Right lobe of liver (tissue), 6 donors: ENCODE data around the gene MAP3K14. TPM values are rescaled to one million over a fixed set of nuclear protein-coding genes. Genes with fewer than 3 reads are reported as not detected.

ENCODE experiments used
- ATAC-seq, 4 donors: fragments of 200-7000 bp; cut with Tn5 transposase; one replicate each; pipeline ENCODE4 v1.9.1; 2020; ENCODE audit warnings: mild to moderate bottlenecking in 4 of 4, moderate library complexity in 4 of 4
- DNase-seq, 3 donors: peaks; one replicate each; pipeline ENCODE4 v3.0.0-alpha.2; 2020
- H3K27ac ChIP-seq, 3 donors: fragments of 200-600 bp; one replicate each; pipeline ENCODE4 v1.8.0; 2022
- H3K27me3 ChIP-seq, 2 donors: fragments of 200-600 bp; one replicate each; pipeline ENCODE4 v1.8.0; 2022
- H3K36me3 ChIP-seq, 4 donors: fragments of 200-600 bp; sonication (generic) in 1 of 4; one replicate each; pipeline versions ENCODE4 v1.5.1 to v1.8.0; 2017 to 2022; ENCODE audit warnings: control low read depth in 1 of 4
- H3K4me1 ChIP-seq, 4 donors: fragments of 200-600 bp; sonication (generic) in 1 of 4; one replicate each; pipeline versions ENCODE4 v1.5.1 to v1.8.0; 2017 to 2022; ENCODE audit warnings: control low read depth in 1 of 4
- H3K4me3 ChIP-seq, 3 donors: fragments of 200-600 bp; one replicate each; pipeline ENCODE4 v1.8.0; 2022
- H3K9me3 ChIP-seq, 4 donors: fragments of 200-600 bp; sonication (generic) in 1 of 4; one replicate each; pipeline versions ENCODE4 v1.5.1 to v1.8.0; 2017 to 2022; ENCODE audit warnings: control low read depth in 1 of 4
- POLR2A ChIP-seq: fragments of 450-650 bp; IDR thresholded peaks from one replicate; pipeline ENCODE4 v1.6.1; 2017; ENCODE audit warnings: antibody characterized with exemption, mild to moderate bottlenecking
- WGBS: methylation state at CpG from one replicate; pipeline ENCODE4 v1.1.6; 2018; ENCODE audit warnings: low coverage, low lambda C conversion rate; ENCODE audit not compliant: insufficient coverage; ENCODE audit errors: missing lambda C conversion rate; 5-methylcytosine and 5-hydroxymethylcytosine counted together
- intact Hi-C, 2 donors: fragments of 100-400 bp; cut with DNase I; formaldehyde crosslinking; loops; one replicate each; pipeline versions ENCODE4 v1.11.2 to v1.14.1; 2022
- total RNA-seq, 6 experiments: library from RNA; depleted of rRNA in 2 of 6; stranded (reverse); fragments of >200 nt in 2 of 6; fragmentation: NEBNext Ultra II Directional in 3 of 6; extraction: Animal tissue kit (Norgen Biotek cat#: 25700) in 3 of 6; gene quantifications; one replicate each; pipeline versions ENCODE4 v1.1.0 to v1.2.4, GENCODE V29; 2016 to 2023
- TF ChIP-seq, protein P1 (sequence below), 4 donors: fragments of 200-600 bp in 3 of 4; fragments of 450-650 bp in 1 of 4; IDR thresholded peaks; one replicate each; pipeline versions ENCODE4 v1.5.1 to v1.8.0; 2016 to 2022; ENCODE audit warnings: antibody characterized with exemption in 4 of 4, mild to moderate bottlenecking in 2 of 4
- donor health status: DM: no; HTN: yes; CAD: no.
- donor health status: DM: no; HTN: no; CAD: no.
- donor health status: DM: no; HTN: no; CAD: no.
- donor health status: DM: no; HTN: yes; CAD: no.
- donor health status: DM: no; HTN: yes; CAD: no.

MAP3K14 gene
- total RNA-seq, 6 experiments from 2014 or later = 4.8 to 7.8 (median 6.3) TPM

DNA sequence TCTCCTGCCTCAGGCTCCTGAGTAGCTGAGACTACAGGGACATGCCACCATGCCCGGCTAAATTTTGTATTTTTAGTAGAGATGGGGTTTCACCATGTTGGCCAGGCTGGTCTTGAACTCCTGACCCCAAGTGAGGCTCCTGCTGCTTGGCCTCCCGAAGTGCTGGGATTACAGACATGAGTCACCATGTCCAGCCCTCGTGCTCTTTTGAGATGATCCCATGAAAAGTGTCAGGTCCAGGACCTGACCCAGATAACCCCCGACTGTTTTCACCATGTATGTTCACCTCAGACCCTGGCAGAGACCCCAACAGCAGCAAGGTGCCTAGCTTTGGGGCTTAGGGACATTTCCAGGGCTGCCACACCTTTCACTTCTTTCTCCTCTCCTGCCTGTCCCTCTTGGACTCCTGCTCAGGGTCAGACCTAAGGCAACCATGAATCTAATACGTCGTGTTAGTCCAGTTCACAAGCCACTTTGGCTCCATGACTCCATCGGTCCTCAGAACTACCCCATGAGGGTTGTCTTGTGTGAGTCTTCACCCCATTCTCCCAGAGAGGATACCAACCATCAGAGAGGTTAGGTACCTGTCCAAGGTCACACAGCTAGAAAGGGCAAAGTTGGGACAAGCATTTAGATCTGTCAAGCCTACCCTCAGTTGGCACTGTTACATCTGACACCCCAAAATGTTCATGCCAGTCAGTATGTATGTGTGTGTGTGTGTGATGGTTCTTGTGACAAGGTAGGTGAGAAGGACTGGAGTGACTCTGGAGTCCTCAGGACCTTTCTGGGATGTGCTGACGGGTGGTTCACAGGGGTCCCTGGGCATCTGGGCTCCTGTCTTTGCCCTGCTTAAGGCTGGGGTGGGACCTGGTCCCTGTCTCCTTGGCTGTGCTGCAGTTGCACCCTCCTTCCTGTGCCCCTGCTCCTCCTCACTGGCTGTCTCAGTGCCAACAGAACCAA is 23.1 kb upstream of the MAP3K14 start:
- ATAC-seq (no peak), DNase-seq (peak in 1 of 3 donors; percentile 11)
- intact Hi-C loops = no loop called here
- Histone ChIP-seq H3K9me3 (no peaks in the 10 kb centered on the region), H3K36me3 (no peaks in the 10 kb centered on the region), H3K4me1 (no peaks in the 10 kb centered on the region), H3K27me3 (no peaks in the 10 kb centered on the region), H3K4me3 (no peak overlapping the region), H3K27ac (no peak overlapping the region)
- no peak for TF ChIP-seq POLR2A
- TF ChIP-seq, protein P1, sequence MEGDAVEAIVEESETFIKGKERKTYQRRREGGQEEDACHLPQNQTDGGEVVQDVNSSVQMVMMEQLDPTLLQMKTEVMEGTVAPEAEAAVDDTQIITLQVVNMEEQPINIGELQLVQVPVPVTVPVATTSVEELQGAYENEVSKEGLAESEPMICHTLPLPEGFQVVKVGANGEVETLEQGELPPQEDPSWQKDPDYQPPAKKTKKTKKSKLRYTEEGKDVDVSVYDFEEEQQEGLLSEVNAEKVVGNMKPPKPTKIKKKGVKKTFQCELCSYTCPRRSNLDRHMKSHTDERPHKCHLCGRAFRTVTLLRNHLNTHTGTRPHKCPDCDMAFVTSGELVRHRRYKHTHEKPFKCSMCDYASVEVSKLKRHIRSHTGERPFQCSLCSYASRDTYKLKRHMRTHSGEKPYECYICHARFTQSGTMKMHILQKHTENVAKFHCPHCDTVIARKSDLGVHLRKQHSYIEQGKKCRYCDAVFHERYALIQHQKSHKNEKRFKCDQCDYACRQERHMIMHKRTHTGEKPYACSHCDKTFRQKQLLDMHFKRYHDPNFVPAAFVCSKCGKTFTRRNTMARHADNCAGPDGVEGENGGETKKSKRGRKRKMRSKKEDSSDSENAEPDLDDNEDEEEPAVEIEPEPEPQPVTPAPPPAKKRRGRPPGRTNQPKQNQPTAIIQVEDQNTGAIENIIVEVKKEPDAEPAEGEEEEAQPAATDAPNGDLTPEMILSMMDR (IDR thresholded peaks at IDR 0.05) = no peak
- 83% methylated on average over 5 of the region's 8 CpGs for WGBS

DNA sequence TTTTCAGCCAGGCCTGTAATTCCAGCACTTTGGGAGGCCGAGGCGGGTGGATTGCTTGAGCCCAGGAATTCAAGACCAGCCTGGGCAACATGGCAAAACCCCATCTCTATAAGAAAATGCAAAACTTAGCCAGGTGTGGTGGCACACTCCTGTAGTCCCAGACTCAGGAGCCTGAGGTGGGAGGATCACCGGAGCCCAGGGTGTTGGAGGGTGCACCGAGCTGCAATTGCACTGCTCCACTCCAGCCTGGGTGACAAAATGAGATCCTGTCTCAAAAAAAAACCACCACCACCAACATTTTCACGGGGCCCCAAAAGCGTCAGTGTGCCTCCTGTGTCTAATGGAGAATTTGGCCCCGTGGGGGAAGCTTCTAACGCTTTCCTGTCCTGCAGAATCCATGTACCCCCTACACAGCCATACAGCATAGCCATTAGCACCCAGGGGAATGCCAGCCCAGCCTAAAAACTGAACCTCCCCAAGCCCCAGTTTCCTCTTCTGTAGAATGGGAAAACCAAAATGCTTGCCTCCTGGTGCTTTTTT is 22.2 kb upstream of the MAP3K14 start:
- TF ChIP-seq, protein P1 (IDR thresholded peaks at IDR 0.05) = no peak
- no peak for TF ChIP-seq POLR2A
- Histone ChIP-seq H3K4me1 (no peaks in the 10 kb centered on the region), H3K4me3 (no peak overlapping the region), H3K27me3 (no peaks in the 10 kb centered on the region), H3K36me3 (no peaks in the 10 kb centered on the region), H3K9me3 (no peaks in the 10 kb centered on the region), H3K27ac (no peak overlapping the region)
- intact Hi-C loops = no loop called here
- WGBS = 100% methylated on average over 2 of the region's 8 CpGs
- peak in 1 of 3 donors; percentile 27 for DNase-seq
- ATAC-seq = no peak

DNA sequence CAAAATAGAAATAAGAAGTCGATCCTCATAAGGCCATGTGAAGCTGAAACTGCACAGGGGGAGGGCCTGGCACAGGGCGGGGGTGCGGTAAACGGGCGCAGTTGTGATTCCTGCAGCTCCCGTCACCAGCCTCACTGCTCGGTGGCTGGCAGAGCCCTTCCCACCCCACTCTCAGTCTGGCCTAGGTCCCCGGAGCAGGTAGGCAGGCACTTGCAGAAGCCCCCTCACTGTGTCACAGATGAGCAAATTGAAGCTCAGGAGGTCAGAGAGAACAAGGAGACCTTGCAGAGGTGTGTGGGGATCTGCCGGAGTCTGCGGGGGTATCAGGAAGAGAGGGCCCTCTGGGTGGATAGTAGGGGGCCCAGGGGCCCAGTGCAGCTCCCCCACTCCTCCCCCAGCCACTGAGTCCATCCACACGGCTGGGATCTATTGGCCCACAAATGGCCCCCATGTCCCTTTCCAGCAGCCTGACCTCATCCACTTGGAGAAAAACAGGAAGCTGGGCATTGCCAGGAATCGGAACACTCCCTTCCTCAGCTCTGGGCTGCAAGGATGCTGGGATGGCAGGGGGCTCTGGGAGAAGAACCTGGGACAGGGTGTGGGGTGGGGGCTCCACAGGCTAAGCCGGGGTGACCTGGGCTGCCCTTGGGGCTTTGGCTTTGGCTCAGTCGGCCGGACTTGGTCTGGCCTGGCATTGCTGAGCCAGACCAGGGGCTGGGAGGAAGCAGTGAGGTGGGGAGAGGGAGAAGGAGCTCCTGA is 21.4 kb upstream of the MAP3K14 start:
- DNase-seq = peak in 1 of 3 donors; percentile 42
- H3K4me3 ChIP-seq = no peak overlapping the region
- H3K36me3 ChIP-seq = no peaks in the 10 kb centered on the region
- intact Hi-C loops = no loop called here
- WGBS = 53% methylated on average over 4 of the region's 15 CpGs
- H3K9me3 ChIP-seq = no peaks in the 10 kb centered on the region
- no peak for TF ChIP-seq POLR2A
- TF ChIP-seq, protein P1 (IDR thresholded peaks at IDR 0.05) = no peak
- peak; percentile 8 to 48 (median 40) for ATAC-seq
- no peaks in the 10 kb centered on the region for H3K27me3 ChIP-seq
- H3K27ac ChIP-seq = peak overlapping the region in 2 of 3 donors; percentile 21 to 33
- H3K4me1 ChIP-seq = no peaks in the 10 kb centered on the region

DNA sequence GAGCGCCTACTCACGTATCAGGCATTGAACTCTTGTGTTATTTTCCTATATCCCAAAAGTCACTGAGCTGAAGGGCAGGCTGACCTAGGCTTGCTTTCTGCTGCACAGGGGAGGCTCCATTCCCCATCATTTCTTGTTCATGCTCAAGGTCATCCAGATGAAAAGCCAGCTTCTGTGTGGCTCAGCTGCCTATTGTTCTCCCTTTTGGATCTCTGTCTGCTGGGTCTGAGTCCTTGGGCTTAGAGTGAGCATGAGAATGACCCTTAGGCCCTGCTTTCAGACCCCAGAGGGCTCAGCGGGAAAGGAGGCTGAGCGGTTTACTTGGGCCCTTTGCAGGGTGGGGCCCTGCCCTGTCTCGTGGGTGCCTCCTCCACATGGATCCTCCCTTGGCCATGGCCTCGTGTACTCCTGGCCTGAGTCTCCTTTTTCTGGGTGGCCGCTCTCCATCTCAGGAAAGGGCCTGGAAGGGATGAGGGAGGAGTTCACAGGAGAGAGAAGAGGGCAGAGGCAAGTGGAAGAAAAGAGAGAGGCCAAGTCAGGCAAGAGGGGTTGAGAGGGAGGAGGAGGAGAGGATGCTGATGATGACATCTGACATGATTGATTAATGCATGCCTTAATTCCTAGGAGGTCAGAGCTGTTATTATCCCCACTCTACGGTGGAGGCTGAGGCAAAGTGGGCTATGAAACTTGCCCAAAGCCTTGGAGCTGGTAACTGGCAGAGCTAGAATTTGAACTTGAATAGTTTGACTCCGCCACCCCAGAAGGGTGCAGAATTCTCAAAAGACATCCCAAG is 19.8 kb upstream of the MAP3K14 start:
- H3K36me3 ChIP-seq = no peaks in the 10 kb centered on the region
- TF ChIP-seq, protein P1 (IDR thresholded peaks at IDR 0.05) = no peak
- no peak for TF ChIP-seq POLR2A
- H3K4me1 ChIP-seq = no peaks in the 10 kb centered on the region
- H3K9me3 ChIP-seq = no peaks in the 10 kb centered on the region
- DNase-seq (peak in 1 of 3 donors; percentile 13), ATAC-seq (no peak)
- no peak overlapping the region for H3K27ac ChIP-seq
- no peaks in the 10 kb centered on the region for H3K27me3 ChIP-seq
- WGBS = 78% methylated on average over 8 of the region's 9 CpGs
- intact Hi-C loops = no loop called here
- no peak overlapping the region for H3K4me3 ChIP-seq
